SHP77 (cell line): ENCODE data around the gene PHACTR1.
"Not testable (repeated sequence)": the region's sequence is repeated elsewhere in the genome, so short reads cannot be mapped to it uniquely, and the experiment has no call there.

Source experiments
- DNase-seq, 2 experiments: peaks; one replicate each; lab custom pipeline; 2025; lab: John Stamatoyannopoulos, UW

PHACTR1 gene

DNA sequence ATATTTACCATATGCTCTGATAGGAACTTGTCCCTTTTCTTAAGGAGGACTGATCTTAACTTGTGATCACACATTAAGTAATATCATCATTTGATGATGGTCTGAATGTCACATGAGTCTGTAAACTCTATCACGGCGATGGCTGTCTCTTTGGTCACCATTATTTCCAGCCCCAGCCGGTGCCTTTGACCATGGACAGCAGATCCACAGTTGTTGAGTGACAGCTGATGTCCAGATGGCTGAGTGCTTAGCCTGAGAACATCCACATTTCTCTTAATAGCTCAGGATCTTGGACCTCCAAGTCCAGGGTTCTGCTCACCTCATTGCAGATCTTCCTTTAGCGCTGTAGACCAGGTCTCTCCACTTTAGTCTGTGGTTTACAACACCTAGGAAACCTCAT lies 440.7 kb downstream of the PHACTR1 start:
- no peak for DNase-seq

DNA sequence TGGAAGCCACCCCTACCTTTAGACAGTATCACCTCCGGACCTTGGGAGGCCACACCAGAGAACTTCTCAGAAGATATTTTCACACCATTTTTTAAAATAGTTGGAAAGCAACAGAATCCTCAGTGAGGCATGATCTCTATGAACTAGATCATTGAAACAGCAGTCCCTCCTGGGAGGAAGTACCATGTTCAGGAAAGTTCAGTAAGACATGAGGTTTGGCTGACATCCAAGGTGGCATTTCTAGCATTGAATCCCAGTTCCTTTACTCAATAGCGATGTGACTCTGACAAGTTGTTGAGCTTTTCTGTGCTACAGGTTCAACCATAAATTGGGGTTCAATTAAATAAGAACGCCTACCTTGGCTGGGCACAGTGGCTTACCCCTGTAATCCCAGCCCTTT lies 442.7 kb downstream of the PHACTR1 start:
- DNase-seq: no peak

DNA sequence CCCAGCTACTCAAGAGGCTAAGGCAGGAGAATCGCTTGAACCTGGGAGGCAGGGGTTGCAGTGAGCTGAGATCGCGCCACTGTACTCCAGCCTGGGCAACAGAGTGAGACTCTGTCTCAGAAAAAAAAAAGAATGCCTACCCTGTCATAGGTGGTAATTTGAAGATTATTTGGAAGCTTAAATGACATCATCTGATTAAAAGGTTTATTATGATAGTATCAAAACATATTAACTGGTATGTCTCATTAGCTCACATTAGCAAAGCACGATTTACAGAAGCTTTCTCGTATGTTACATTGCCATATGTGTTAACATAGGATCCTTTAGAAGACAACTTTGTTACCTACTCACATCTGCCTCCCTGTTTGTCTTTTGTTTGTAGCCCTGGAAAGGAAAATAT lies 443.3 kb downstream of the PHACTR1 start:
- DNase-seq: not testable (repeated sequence)

DNA sequence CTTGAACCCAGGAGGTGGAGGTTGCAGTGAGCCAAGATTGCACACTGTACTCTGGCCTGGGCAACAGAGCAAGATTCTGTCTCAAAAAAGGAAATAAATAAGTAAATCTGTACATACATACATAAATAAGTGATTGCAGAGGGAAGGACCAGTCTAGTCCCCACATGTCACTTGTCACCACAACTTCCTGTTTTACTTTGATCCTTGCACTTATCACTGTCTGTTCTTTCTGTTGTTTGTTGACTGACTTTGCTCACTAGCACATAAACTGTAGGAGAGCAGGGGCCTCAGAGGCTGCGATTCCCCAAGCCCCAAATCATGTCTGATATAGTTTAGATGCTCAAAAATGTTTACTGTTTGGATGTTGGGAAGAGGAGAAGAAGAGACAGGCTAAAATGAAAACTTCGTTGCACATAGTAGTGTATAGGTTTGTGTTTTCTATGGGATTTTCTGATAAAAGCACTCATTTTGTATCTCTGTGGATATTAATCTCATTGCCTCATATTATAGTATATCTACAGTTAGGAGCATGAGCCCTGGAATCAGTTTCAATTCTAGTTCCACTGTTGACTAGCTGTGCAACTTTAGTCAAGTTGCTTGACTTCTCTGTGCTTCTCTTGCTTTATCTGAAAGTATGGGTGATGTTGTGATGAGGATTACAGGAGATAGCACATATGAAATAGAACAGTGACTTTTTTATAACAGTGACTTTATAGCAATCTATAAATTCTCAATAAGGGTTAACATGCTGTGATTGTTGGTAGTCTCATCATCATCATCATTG lies 446.8 kb downstream of the PHACTR1 start:
- DNase-seq: no peak

DNA sequence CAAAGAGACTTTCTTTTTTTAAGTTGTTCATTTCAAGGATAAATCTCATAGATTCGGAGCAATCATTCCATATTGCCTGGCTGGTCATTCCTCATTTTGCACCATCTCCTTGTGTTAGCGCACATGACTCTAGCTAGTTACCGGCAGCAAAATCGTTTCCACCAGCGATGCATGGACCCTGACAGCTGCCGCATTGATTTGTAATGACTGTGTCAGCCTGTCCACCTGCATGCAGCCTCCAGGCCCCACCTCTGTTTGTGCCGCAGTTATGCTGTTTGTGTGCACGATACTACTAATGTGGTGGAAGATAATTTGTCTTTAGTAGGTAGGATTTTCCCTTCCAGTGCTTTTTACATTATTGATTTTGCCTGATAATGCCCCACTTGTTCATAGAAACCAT lies 447.7 kb downstream of the PHACTR1 start:
- no peak for DNase-seq

DNA sequence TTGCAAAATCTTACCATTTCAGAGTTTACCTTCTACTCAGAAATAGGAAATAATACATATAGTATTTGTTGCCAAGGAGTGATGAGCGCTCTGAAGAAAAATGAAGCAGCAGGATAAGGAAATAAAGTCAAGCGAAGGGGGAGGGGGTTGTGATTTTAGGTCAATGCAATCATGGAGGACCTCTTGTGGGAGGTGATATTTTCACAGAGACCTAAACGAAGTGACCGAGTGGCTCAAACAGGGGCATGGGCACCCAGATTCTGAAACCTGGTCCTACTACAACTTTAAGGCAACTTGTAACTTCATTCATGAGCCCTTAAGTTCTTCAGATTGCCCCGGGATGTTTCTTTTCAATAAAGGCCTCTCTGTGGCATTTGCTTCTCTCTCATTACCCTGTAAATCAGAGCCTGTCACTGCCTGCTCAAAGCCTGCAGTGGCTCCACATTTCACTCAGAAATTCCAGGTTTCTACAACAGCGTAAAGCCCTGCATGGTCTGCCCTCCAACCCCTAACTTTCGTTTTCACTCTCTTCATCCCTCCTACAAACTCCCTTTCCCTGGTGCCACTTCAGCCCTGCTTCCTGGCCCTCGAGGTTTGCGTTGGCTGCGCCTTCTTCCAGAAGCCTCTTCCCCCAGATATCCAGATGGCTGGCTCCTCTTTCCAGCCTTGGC lies 449.1 kb downstream of the PHACTR1 start:
- no peak for DNase-seq

DNA sequence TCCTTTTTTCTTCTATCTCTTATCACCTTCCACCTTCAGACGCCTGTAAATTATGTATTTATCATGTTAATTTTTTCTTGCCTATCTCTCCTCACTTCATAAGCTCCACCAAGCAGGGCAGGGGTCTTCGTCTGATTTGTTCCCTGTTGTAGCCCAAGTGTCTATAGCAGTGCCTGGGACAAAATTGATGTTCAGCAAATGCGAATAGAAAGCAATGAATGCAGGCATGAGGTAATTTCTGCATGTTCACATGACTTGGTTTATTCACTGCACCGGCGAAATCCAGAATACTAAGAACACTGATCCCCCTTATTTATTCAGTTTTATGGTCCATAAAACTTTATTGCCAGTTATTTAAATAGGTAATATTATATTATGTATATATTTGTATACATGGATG lies 449.7 kb downstream of the PHACTR1 start:
- DNase-seq: no peak

DNA sequence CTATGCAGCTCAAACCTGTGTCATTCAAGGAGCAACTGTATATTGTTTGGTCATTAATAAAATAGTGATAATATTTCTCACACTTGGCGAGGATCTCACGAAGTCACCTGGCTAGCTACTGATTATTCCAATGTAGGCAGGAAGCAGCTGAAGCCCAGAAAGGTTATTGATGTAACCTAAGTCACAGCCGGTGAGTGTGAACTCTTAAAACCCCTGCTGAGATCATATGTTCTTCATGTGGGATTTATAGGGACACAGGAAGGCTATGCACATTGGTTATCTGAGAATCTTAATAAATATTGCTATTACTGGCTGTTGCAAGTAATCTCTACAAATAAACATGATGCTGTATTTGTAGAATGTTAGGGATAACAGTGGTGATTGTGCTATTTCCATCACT lies 450.3 kb downstream of the PHACTR1 start:
- DNase-seq: no peak

DNA sequence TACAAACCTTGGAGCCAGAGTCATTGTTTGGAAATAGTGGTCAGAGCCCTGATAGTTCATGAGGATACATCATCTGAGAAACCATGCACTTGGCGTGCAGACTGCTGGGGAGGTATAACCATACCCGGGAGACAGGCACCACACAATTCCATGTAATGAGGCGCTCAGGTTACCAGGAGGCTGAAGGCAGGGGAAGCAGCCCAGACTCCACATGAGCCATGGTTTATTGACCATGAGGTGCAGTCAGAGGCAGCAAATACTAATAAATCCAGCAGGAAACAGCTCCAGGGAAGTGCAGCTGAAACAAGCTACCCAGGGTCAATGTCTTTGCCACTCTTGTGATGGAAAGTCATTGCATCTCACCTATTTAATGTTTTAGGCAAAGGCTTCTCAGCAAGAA lies 455.7 kb downstream of the PHACTR1 start:
- DNase-seq: no peak

DNA sequence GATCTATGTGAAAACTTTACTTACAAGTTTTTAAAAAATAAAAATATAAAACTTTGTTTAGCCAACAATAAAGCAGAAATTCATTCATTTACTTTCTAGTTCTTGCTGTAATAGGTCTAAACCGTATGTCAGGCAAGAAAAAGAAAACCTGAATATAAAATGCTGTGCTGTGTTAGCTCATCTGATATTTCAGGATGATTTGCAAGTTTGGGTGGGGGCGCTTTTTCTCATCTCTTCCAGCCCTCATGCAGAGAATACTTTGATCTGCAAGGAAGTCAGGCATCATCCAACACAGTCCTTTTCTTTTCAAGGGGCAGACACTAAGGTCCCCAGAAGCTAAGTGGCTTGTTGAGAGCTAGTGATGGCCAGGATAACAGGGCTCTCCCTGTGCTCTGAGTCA lies 458.5 kb downstream of the PHACTR1 start:
- no peak for DNase-seq

DNA sequence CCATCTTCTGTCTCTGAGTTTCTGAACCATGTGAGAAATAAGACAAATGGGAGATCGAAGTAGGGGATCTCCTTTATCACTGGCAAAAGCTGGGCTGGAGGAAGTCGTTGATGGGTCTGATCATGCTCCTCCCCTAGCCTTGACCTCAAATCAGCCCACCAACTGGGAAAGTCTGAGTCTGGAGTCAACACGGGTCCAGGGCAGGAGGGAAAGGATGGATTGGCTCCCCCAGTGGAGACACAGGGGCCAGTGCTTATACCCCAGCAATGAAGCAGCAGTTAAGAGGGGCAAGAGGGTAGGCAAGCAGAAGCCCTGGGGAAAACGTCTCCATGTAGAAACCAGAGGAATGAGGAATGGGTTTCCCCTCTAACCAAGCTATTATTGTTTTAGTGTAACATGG lies 459.2 kb downstream of the PHACTR1 start:
- no peak for DNase-seq

DNA sequence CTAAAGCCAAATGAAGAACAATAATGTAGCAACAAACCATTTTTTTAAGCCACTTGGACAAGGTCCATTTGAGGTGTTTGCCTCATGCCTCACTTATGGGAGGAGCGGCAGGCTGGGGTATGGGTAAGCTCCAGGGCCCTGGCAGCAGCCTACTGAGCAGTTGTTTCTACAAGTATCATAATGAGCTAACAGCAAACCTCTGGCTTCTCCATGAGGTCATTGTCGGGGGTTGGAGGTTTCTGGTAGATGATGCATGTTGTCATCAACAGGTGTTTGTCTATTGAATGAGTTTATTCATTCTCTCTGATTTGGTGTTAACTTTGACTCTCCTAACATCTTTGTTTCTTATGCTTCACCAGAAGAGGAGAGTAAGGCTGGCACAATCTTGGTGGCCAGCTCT lies 461.1 kb downstream of the PHACTR1 start:
- DNase-seq: no peak

DNA sequence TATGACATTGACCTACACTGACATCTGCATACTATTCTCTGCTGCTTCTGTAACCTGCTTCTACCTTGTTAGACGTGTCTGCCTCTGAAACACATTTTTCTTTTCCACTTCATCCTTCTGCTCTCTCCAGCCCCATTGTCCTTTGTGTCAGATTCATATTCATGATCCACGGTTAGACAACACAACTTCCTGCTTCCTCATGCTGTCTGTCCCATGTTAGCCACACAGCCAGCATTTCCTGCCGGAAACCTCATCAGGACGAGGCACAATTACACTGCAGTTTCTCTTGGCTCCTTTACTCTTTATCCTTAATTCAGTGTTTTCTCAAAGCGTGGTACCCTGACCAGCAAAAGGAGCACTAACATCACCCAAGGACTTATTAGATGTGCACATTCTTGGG lies 461.5 kb downstream of the PHACTR1 start:
- no peak for DNase-seq

DNA sequence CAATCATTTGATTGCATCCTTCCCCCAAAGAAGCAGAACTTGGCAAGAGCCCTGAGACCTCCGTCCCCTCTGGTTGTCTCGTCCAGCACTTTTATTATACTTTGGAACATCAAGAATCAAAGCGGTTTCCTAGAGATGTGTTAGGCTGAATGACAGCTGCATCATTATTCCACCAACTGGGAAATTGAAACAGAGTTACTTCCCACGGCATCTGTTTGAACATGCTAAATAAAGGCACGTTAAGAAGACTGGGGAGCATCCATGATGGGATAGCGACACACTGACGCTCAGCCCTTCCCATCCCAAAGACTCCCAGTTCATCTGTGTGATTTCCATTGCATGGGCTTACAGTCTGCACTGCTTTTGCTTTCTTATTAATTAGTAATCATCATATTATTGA lies 464.0 kb downstream of the PHACTR1 start:
- DNase-seq: no peak

DNA sequence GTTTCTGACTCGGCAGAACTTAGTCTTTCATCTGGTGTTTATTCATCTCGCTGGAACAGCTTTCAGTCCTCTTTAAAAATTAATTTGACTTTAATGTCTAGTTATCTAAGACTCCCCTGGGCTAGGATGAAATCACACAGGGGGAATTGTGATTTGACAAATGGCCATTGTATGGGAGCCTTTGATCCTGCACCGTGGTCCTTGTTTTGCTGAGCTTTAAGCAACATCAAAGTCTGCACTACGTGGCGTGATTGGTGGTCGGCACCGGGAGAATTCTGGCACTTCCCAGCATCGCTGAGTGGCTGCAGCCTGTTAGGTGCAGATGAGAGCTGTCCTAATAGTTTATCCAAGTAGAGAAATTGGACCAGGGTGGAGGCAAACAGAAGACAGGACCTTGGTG lies 464.8 kb downstream of the PHACTR1 start:
- no peak for DNase-seq

DNA sequence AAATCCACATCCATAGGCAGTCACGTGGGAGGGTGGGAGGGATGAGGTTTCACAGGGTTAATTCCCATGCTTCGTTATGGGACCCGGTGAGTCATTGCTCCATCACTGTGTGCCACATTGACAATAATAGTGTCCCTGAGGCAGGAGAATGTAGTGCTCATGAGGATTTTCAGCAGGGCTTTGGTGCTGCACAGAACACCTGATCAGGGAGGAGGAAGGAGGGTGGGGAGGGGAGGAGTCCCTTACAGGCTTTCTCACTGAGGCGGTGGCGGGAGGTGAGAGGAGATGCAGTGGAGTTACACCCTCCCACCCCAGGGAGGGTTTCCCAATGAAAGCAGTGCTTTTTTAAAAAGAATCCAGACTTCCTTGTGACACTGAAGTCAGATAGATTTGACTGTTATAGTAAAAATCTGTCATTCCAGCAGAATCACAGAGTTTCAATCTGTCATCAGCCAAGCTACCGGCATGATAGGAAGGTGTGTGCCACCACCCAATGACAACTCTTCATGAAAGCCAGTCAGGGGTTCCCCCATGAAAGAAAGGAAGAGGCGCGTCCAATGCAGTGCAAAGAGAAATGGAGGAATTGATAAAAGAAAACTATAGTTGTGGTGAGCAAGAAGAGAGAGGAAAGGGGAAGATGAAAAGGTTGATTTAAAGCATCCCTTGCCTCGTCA lies 467.0 kb downstream of the PHACTR1 start:
- no peak for DNase-seq

DNA sequence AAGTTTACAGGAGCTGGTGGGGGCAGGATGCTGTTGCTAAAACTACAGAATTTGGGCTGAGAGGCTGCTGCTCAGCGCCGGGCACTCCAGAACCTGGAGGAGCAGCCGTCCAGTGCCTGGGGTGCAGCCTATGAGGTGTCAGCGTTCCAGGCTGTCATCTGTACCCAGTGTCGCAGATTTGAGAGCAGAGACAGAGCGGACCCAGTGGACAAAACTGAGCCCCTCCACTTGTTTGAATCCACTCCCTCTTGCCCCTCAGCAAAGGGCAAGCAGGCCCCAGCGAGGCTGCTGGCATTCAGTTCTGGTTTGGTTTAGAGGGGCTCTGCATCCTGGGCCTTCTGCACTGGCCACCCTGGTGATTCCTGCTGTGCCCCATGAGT lies 467.5 kb downstream of the PHACTR1 start:
- DNase-seq: no peak

DNA sequence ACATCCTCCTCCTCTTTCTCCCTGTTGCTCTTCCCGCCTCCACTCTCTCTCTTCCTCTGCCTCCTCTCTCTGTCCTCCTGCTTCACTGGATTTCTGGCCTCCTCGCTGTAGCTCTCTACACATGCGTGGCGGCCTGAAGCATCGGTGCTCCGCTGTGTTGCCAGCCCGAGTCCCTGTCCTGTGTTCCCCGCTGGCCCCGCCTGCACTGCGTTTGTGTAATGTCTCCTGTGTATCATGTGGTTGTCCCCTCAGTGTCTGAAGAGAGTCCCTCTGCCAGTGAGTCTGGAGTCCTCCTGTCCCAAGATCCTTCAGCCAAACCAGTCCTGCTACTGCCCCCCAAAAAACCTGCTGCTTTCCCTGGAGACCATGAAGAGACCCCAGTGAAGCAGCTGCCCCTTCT lies 468.0 kb downstream of the PHACTR1 start:
- no peak for DNase-seq

DNA sequence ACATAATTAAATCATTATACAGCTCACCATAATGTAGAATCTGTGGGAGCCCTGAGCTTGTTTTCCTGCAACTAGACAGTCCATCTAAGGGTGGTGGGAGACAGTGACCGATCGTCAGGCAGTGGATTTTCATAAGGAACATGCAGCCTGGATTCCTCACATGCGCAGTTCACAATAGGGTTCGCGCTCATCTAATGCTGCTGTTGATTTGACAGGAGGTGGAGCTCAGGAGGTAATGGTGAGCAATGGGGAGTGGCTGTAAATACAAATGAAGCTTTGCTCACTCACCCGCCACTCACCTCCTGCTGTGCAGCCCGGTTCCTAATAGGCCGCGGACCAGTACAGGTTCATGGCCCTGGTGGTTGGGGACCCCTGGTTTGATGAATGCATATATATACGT lies 470.3 kb downstream of the PHACTR1 start:
- no peak for DNase-seq

DNA sequence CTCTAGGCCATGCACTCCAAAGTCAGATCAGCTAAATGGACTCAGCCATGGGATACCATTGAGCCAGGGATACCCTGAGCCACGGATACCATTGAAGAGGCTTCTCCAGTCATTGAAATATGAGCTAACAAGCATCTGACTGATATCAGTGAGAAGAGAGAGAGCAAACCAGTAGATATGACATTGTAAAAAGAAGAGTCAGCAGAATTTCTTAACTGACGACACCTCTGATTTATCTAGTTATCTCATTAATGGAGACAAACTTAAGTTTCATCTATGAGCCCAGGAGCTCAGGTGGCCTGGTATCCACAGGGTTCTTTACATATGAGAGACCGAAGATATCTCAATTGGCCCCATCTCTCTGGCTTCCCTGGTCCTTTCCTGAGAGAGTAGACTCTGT lies 471.1 kb downstream of the PHACTR1 start:
- DNase-seq: no peak

DNA sequence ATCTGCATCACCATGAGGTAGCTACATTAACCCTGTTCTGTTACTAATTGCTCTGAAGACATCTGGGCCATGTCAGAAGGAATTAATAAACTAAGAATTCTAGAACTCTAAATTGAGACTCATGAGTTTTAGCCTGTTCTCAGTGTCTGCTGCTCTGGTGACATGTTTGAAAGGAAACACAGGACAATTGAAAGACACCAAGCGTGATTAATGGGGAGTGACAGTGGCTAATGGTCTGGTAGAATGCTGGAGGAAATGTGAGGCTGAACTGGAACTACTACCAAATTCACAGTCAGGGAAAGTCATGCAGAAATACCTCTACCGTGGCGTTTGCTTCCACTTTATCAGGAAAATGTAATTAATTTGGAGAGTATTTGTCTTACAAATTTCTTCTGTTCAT lies 471.7 kb downstream of the PHACTR1 start:
- DNase-seq: no peak

DNA sequence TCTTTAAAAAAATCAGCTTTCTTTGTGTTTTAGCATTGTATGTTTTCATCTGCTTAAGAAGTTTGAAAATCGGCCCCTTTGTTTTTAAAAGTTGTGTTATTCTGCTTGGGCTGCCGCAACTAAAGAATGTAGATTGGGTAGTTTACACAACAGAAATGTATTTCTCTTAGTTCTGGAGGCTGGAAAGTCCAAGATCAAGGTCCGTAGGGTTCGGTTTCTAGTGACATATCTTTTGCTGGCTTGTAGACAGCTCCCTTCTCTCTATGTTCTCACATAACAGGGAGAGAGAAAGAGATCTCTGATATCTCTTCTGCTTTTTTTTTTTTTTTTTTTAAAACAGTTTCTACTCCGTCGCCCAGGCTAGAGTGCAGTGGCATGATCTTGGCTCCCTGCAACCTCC lies 473.1 kb downstream of the PHACTR1 start:
- no peak for DNase-seq

DNA sequence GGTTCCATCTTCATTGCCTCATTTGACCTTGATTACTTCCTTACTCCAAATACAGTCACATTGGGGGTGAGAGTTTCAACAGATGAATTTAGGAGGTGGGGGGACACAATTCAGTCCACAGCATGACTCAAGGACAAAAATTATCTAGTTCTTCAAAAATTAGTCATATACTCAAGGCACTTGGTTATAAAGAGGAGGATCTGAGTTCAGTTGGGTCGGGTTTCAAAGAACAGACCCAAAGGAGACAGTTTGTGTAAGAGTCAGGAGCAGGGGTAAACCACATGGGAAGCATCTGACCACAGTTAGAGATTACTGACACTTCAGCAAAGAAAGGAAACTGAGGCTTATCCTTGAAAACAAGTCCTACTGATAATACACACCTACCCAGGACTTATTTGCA lies 473.8 kb downstream of the PHACTR1 start:
- no peak for DNase-seq
